Right lobe of liver (tissue), 4 donors: ENCODE measurements around the gene CLEC7A.
A peak's percentile ranks its signal among the peaks of the same experiment; 100 is the strongest.

ENCODE experiments used
- CTCF ChIP-seq, 4 donors: fragments of 200-600 bp in 3 of 4; fragments of 450-650 bp in 1 of 4; IDR thresholded peaks; one replicate each; pipeline versions ENCODE4 v1.5.1 to v1.8.0; 2016 to 2022; ENCODE audit warnings: antibody characterized with exemption in 4 of 4, mild to moderate bottlenecking in 2 of 4
- POLR2A ChIP-seq: fragments of 450-650 bp; IDR thresholded peaks from one replicate; pipeline ENCODE4 v1.6.1; 2017; ENCODE audit warnings: antibody characterized with exemption, mild to moderate bottlenecking
- donor health status: DM: no; HTN: no; CAD: no.
- donor health status: DM: no; HTN: no; CAD: no.
- donor health status: DM: no; HTN: yes; CAD: no.

GRCh38 chr12:10140001-10140400, 10.0 kb upstream of the CLEC7A start:
- TF ChIP-seq POLR2A (no peak), CTCF (IDR thresholded peaks at IDR 0.05) (peak; percentile 57 to 81 (median 61))
